Kidney epithelial cell (primary cell): ENCODE data around the gene RGPD5. TPM values are rescaled to one million over a fixed set of nuclear protein-coding genes. Genes with fewer than 3 reads are reported as not detected.
"Not testable (repeated sequence)": the region's sequence is repeated elsewhere in the genome, so short reads cannot be mapped to it uniquely, and the experiment has no call there.

Source experiments
- DNase-seq: peaks from one replicate; pipeline ENCODE4 v3.0.0-alpha.2; 2010; ENCODE audit warnings: low read depth
- H3K27me3 ChIP-seq: 2 replicates; pipeline ENCODE4 v1.6.0; 2011; ENCODE audit warnings: low read length; ENCODE audit not compliant: control insufficient read depth, insufficient read depth
- H3K36me3 ChIP-seq: 2 replicates; pipeline ENCODE4 v1.5.1; 2011; ENCODE audit warnings: low read length; ENCODE audit not compliant: control insufficient read depth, insufficient read depth
- H3K4me3 ChIP-seq: 2 replicates; pipeline ENCODE4 v1.5.1; 2011; ENCODE audit warnings: low read depth, mild to moderate bottlenecking, control low read depth, low read length
- total RNA-seq: library from RNA; depleted of rRNA; stranded (reverse); fragments of >200 nt; gene quantifications from 2 replicates; pipeline ENCODE4 v1.2.3, GENCODE V29; 2015

The RGPD5 gene
- 7.6 and 12.4 TPM in 2 replicates for total RNA-seq

- H3K27me3 ChIP-seq, DNase-seq, H3K36me3 ChIP-seq, H3K4me3 ChIP-seq: not testable (repeated sequence)
These were observed at the start of gene RGPD5 for GRCh38 chr2:109794074-109794737. Gene RGPD5, plus strand, starts transcription at chr2:109794305. Its CDS starts 161 bp downstream, at chr2:109794466.

- not testable (repeated sequence) for H3K27me3 ChIP-seq, H3K4me3 ChIP-seq, H3K36me3 ChIP-seq, DNase-seq
These were observed 42.5 kb upstream of the RGPD5 start for GRCh38 chr2:109751572-109751971.

GRCh38 chr2:109757163-109757824 lies 36.8 kb upstream of the RGPD5 start:
- H3K36me3 ChIP-seq, H3K27me3 ChIP-seq, DNase-seq, H3K4me3 ChIP-seq: not testable (repeated sequence)

GRCh38 chr2:109760265-109761042 lies 33.7 kb upstream of the RGPD5 start:
- DNase-seq, H3K4me3 ChIP-seq, H3K36me3 ChIP-seq, H3K27me3 ChIP-seq: not testable (repeated sequence)

GRCh38 chr2:109761043-109761454 lies 33.1 kb upstream of the RGPD5 start:
- not testable (repeated sequence) for H3K36me3 ChIP-seq, H3K4me3 ChIP-seq, DNase-seq, H3K27me3 ChIP-seq

- not testable (repeated sequence) for H3K27me3 ChIP-seq, H3K36me3 ChIP-seq, DNase-seq, H3K4me3 ChIP-seq
These were observed 32.1 kb upstream of the RGPD5 start for GRCh38 chr2:109761976-109762375.

GRCh38 chr2:109766074-109766473 lies 28.0 kb upstream of the RGPD5 start:
- not testable (repeated sequence) for DNase-seq, H3K4me3 ChIP-seq, H3K27me3 ChIP-seq, H3K36me3 ChIP-seq

- not testable (repeated sequence) for DNase-seq, H3K4me3 ChIP-seq, H3K27me3 ChIP-seq, H3K36me3 ChIP-seq
These were observed 27.1 kb upstream of the RGPD5 start for GRCh38 chr2:109766886-109767578.

- not testable (repeated sequence) for H3K27me3 ChIP-seq, DNase-seq, H3K4me3 ChIP-seq, H3K36me3 ChIP-seq
These were observed 25.2 kb upstream of the RGPD5 start for GRCh38 chr2:109768934-109769333.

- not testable (repeated sequence) for H3K27me3 ChIP-seq, H3K4me3 ChIP-seq, DNase-seq, H3K36me3 ChIP-seq
These were observed 15.0 kb upstream of the RGPD5 start for GRCh38 chr2:109779118-109779517.

GRCh38 chr2:109781147-109781816 lies 12.8 kb upstream of the RGPD5 start:
- DNase-seq, H3K36me3 ChIP-seq, H3K4me3 ChIP-seq, H3K27me3 ChIP-seq: not testable (repeated sequence)

- not testable (repeated sequence) for H3K36me3 ChIP-seq, DNase-seq, H3K27me3 ChIP-seq, H3K4me3 ChIP-seq
These were observed 11.6 kb upstream of the RGPD5 start for GRCh38 chr2:109782446-109782993.

GRCh38 chr2:109791530-109792279 lies 2.4 kb upstream of the RGPD5 start:
- H3K4me3 ChIP-seq, H3K27me3 ChIP-seq, H3K36me3 ChIP-seq, DNase-seq: not testable (repeated sequence)
